DMS79 (cell line): ENCODE data around the gene ADCY9.
"Not testable (repeated sequence)": the region's sequence is repeated elsewhere in the genome, so short reads cannot be mapped to it uniquely, and the experiment has no call there.

Experiments used
- DNase-seq: peaks from one replicate; lab custom pipeline; 2025; lab: John Stamatoyannopoulos, UW

Gene ADCY9

DNA sequence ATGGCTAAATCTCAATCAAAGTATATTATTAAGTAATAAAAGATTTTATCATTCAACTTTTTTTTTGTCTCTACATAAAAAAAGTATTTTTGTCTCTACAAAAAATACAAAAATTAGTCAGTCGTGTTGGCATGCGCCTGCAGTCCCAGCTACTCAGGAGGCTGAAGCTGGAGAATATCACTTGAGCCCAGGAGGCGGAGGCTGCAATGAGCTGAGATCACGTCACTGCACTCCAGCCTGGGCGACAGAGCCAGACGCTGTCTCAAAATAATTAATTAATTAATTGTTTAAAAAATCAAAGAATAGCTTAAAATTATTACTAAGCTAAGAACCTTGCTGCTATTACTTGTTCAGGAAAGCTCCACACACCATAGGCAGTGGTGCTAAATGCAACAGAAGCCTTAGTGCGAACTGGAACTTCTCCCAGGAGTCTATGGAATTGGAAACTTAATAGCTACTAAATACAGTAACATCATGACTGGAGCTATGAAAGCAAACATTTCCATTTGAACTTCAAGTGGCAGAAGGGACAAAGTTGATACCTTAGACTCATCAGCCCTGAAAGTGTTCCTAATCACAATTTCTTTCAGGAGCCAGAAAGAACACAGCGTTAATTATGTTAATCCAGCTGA is 22.6 kb downstream of the ADCY9 start:
- DNase-seq, result peak; percentile 7

DNA sequence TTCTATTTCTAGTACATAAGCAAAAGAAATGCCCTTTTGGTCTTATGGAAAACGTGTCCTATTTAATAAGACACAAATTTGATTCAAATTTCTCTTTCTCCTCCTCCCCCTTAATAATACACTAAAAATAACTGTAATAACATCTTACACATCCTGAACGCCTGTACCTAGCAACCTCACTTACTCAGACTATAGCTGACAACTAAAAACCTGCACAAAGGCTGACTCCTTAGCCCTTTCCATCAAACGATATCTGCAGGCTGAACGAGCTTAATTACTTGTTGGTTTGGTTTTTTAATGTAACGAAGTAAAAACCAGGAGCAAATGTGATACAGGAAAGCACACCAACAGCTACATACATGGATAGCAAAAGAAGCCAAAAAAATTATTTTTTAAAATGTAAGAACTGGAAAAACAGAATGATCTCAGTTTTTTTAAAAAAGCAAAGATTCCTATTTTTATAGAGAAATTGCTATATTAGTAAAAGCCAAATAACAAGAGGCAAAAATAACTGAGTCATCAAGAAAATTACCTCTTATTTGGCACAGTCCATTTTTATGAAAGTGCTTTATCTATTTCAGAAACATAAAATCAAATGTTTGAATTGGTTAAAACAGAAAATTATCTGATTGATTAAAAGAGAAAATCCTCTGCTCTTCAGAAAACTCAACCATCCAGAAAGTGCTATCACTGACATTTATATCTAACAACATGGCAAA is 23.5 kb downstream of the ADCY9 start:
- no peak for DNase-seq

DNA sequence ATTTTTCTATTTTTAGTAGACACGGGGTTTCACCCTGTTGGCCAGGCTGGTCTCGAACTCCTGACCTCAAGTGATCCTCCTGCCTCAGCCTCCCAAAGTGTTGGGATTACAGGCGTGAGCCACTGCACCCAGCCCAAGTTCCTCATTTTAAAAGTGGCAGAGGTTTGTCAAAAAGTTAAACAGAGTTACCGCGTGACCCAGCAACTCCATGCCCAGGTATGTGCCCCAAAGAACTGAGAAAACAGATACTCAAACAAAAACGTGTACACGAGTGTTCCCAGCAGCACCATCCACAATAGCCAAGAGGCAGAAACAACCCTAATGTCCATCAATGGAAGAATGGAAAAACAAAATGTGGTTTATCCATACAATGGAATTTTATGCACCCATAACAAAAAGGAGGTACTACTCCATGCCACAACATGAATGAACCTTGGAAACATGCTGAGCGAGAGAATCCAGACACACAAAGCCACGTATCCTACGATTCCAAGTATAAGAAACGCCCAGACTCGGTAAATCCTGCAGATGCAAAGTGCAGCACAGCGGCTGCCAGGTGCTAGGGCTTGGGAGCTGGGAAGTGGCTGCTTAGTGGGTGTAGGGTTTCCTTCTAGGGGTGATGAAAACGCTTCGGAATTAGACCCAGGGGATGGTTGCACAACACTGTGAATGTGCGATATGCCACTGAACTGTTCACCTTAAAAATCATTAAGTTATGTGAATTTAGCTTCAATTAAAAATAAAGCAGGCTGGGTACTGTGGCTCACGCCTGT is 24.8 kb downstream of the ADCY9 start:
- DNase-seq, result peak; percentile 44

DNA sequence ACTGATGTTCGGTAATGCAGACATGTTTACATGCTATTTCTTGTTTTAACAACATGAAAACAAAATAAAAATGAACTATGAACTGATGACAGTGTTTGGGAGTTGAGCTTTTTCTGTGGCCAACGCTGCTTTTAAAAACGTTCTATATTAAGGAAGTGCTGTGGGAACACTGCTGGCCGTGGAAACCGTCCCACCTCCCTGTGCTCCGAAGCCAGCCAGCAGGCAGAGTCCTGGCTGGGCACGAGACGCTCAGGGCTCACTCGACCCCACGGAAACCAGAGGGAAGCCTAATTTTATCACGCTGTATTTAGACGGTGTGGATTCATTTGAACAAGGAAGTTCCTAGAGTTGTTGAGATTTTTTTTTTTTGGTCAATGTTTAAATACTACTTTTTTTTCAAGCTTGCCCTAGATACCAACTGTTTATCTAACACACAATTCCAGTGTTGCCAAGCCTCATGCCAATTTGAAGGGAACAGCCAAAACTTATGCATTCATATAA is 25.8 kb downstream of the ADCY9 start:
- no peak for DNase-seq

DNA sequence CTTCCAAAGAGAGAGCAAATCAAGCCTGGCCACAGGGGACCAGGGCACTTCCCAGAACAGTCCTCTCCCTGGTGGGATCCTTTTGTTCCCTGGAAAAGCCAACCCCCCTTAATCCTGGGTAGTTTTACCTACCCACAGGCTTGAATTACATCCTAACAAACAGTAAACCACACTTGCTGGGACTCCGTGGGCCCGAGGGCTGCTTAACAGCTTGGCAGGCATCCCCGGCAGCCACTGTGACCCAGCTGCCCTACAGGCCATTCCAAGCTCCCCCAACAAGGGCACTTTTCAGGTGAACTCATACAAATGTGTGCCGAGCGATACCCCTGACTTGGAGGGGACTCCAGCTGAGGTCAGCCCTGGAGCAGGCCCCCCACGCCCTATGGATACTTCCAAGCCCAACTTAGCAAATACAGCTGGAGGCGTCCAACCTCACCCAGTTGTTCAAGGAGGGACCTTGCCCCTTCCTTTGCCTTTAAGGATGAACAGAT is 26.4 kb downstream of the ADCY9 start:
- peak; percentile 62 for DNase-seq

DNA sequence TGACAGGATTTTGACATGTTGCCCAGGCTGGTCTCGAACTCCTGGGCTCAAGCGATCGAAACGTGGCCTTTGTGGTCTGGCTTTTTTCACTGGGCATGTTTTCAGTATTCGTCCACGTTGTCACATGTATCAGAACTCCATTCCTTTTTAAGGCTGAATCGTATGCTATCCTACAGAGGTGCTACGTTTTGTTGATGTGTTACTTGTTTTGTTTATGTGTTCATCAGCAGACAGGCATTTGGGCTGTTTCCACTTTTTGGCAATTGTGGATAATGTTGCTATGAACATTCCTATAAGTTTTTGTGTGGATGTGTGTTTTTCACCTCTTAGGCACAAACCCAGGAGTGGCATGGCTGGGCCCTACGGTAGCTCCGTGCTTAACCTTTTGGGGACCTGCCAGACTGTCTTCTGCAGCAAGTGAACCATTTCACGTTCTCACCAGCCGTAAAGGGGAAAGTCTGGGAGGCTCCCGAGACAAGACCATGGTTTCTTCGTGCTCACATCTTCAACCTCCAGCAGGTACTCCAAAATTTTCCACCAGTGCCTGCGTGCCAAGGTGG is 26.9 kb downstream of the ADCY9 start:
- no peak for DNase-seq

DNA sequence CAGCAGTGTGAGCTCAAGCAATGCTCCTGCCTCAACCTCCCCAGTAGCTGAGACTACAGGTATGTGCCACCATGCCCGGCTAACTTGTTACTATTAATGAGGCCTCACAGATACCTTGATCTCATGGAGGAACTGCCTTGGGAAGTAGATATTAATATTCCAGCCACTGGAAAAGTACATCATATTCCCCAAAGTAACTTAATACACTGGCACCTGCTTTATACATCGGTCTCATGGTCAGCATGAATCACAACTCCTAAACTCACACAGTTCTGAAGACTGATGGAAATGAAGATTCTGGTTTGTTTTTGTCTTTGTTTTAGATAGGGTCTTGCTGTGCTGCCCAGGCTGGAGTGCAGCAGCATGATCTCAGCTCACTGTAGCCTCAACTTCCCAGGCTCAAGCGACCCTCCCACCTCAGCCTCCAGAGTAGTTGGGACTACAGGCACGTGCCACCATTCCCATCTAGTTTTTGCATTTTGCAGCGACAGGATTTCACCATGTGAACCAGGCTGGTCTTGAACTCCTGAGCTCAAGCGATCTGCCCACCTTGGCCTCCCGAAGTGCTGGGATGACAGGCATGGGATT is 28.2 kb downstream of the ADCY9 start:
- no peak for DNase-seq

DNA sequence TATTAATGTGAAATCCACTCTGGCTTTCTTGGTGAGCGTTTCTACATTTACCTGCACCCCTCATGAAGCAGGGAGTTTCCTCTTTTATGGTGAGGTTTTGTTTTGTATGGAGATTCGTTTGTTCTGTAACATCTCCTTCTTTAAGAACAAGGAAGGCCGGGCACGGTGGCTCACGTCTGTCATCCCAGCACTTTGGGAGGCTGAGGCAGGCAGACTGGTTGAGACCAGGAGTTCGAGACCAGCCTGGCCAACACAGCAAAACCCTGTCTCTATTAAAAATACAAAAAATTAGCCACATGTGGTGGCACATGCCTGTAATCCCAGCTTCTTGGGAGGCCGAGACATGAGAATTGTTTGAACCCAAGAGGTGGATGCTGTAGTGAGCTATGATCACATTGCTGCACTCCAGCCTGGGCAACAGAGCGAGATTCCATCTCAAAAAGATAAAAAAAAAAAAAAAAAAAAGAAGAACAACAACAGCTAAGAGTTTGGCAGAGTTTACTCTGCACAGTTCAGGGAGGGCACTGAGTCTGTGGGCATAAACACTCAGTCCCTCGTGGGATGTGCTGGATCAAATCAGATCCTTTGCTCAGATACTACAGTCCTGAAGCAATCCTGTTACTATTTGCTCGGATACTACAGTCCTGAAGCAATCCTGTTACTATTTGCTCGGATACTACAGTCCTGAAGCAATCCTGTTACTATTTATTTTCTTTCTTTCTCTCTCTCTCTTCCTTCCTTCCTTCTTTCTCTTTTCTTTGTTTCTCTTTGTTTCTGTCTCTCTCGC is 28.9 kb downstream of the ADCY9 start:
- DNase-seq, result no peak

DNA sequence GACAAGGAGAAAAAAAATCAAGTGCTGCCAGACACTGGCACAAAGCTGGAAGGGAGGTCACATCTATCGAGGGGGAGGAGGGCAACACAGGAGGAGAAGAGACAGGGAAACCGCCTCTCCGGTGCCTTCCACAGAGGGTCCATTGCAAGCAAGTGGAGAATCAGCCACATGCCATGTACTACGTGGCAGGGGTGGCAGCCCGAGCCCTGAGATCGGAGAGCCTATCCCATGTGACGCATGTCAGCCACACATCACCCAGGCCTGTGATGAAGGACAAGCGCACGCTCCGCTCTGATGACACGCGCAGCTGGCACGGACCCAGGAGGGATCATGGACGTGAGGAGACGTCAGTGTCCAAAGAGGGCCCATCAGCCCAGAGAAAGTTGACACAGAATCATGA is 30.1 kb downstream of the ADCY9 start:
- no peak for DNase-seq

DNA sequence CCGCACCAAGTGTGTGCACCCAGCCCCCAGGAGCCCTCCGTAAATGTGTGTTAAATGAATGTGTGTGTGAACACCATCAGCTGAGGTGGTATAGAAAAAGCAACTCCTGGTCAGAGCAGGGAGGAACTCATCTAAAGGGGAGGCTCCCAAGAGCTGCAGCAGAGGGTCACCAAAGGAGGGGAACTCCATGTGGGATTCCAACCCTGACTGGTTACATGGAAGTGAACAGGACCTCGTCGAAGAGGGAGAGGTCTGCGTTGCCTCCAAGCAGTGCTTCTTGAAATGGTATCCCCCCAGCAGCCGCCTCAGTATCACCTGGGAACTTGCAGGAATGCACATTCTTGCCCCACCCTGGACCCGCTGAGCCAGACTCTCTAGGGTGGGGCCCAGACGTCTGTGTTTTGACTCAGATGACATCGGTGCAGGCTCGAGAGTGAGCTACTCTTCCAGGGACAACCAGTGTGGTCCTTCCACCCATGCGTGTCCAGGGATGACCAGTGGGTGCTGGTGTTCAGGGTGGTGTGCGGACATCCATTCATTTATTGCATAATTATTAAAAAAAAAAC is 30.8 kb downstream of the ADCY9 start:
- no peak for DNase-seq

DNA sequence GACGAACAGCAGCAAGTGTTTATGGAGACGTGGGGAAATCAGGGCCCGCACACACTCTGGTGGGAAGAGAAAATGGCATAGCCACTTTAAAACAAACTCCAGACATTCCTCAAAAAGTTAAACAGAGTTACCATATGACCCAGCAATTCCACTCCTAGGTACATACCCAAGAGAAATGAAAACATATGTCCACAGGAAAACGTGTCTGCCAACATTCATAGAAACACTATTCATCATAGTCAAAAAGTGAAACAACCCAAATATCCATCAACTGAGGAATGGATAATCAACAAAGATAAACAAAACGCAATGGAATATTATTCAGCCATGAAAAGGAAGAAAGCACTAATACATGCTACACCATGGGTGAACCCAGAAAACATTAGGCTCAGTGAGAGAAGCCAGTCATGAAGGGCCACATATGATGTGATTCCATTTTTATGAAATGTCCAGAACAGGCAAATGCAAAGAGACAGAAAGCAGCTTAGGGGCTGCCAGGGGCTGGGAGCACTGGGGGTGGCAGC is 32.8 kb downstream of the ADCY9 start:
- no peak for DNase-seq

DNA sequence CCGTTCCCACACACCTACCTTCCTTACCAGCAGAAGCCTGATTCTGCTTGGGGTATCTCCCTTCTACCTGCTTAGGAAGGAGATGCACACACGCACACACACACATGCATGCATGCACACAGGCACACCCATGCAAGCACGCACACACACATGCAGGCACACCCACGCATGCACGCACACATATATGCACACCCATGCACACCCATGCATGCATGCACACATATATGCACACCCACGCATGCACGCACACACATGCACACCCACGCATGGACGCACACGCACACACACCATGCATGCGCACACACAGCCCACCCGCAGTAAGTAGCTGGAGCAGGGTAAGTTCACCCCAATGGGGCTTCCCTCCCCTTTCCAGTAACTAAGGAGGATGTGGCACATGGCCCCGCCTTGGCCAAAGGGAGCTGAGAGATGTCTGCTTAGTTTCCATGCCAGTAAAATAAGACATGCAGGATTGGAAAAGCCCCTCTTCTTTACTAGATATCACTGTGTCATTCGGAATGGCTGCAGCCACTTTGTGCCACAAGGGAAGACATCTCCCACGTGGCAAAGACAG is 33.7 kb downstream of the ADCY9 start:
- no peak for DNase-seq

DNA sequence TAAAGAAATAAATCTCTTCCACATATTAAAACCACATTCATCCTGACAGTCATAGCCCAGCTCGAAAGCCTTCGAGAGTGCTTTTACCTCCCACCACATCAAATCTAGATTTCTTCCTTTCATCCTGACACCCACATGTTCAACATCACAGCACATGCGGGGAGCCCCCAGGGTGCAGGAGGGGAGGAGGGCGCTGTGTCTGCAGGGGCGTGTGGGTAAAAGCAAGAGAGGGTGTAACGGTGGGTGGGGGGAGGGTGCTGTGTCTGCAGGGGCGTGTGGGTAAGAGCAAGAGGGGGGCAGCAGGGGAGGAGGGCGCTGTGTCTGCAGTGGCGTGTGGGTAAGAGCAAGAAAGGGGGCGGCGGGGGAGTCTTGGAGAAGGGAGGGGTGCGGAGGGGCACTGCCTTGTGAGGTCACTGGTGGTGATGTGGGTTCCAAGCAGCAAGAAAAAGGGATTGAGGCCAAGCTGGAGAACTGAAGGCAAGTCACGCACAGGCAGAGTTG is 34.7 kb downstream of the ADCY9 start:
- no peak for DNase-seq

DNA sequence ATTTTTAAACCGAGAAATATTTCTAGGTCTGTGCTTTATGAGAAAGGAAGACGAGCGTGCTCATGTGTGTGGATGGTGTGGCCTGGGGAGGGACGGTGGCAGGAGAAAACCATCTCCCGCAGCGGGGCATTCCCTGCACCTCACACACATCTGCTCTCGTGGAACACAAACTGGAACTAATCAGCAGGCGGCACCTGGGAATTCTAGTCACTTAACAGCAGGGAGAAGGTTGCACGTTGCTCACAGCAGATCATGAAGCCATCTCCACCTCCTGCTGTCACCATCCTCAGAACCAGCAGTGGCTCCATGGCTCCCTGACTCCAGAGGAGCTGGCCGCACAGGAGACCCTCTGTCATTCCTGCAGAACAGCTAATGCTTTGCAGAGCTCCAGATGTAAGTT is 35.2 kb downstream of the ADCY9 start:
- DNase-seq, result no peak

DNA sequence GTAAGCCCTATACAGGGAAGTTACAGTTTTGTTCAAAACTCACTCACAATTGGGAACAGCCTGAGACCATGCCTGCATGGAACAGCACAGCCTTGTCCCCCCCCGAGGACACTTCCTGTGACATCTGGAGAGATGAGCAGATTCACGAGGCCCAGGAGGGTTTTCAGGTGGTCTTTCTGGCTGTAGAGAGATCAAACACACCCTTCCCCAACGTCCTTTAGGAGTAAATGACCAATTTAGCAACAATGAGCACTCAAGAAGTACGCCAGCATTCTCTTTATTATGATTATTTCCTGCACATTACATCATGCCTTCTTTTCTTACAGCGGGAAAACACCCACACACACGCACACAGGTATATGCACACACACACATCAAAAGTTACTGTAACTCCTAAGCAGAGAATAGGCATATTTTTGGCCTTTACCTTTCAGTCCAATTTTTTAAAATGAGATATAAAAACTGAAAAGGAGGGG is 39.0 kb downstream of the ADCY9 start:
- no peak for DNase-seq

DNA sequence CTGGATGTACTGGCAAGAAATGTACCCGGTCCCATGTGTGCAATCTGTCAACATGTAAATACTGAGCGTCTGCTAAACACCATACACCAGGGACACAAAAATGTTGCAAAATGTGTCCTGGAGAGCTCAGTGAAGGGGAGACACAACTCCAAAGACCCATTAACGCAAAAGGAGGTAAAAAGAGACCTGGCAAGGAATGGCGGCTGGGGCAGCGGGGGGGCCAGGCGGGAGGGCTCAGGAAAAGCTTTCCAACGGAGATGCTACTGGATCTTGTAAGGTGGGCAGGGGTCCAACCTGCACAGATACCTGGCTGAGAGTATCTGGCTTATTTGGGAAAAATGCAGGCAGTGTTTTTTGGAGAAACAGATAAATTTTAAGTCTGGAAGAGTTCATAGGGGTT is 40.7 kb downstream of the ADCY9 start:
- no peak for DNase-seq

DNA sequence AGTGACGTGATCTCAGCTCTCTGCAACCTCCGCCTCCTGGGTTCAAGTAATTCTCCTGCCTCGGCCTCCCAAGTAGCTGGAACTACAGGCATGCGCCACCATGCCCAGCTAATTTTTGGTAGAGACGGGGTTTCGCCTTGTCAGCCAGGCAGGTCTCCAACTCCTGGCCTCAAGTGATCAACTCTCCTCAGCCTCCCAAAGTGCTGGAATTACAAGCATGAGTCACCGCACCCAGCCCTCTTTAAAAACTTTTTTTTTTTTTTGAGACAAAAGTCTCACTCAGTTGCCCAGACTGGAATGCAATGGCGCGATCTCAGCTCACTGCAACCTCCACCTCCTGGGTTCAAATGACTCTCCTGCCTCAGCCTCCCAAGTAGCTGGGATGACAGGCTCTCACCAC is 43.1 kb downstream of the ADCY9 start:
- DNase-seq, result not testable (repeated sequence)

DNA sequence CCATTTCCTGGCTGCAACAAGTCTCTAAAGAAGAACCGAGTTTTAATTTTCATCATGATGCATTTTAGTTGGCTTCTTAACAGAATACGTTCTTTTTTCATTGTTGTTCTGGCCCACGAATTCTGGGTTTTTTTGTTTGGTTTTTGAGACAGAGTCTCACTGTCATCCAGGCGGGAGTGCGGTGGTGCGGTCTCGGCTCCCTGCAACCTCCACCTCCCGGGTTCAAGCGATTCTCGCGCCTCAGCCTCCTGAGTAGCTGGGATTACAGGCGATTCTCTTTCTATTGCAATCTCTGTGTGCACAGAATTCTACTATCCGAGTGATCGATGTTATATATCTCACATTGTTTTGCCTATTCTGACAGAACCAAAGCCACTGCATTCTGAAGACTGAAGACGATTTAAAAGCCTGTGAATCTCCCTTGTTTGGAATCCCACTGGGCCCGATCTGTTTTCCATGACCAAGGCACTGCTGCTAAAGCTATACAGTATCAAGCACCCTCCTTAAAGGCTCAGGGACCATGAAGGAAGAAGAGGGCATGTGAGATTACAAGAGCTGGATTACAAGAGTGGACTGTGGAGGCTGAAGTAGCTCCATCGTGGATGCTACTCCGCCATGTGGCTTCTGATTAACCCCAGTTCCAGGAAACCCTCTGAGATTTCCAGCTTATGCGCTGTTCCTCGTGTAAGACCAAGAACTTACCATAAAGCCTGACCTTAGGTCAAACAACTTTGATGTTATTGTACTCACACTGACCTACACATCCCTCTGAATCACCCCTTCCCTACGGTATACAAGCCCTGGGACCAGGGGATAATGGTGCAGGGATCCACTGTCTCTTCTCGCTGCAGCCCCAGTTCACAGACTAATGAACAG is 44.3 kb downstream of the ADCY9 start:
- peak; percentile 18 for DNase-seq

DNA sequence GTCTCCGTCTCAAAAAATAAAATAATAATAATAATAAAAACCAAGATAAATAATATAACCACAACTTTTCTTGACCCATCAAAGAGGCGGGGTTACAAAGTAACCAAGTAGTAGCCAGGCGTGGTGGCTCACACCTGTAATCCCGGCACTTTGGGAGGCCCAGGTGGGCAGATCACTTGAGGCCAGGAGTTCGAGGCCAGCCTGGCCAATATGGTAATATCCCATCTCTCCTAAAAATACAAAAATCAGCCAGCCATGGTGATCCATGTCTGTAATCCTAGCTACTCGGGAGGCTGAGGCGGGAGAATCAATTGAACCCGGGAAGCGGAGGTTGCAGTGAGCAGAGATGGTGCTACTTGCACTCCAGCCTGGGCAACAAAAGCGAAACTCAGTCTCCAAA is 45.3 kb downstream of the ADCY9 start:
- no peak for DNase-seq
